Subcutaneous adipose tissue (tissue), 4 donors: ENCODE data around the gene PJA1. TPM values are rescaled to one million over a fixed set of nuclear protein-coding genes. Genes with fewer than 3 reads are reported as not detected.

Experiments
- CTCF ChIP-seq: fragments of 450-650 bp; IDR thresholded peaks from one replicate; pipeline ENCODE4 v1.5.1; 2016; ENCODE audit warnings: low read depth, mild to moderate bottlenecking, control low read depth, antibody characterized with exemption, moderate library complexity
- total RNA-seq, 4 donors: library from RNA; depleted of rRNA; stranded (reverse); fragments of >200 nt; gene quantifications; one replicate each; pipeline ENCODE4 v1.1.0, GENCODE V29; 2016

PJA1 gene
- total RNA-seq, 4 donors from 2014 or later = 37.2 to 62.8 (median 48.3) TPM

- TF ChIP-seq CTCF = no peak
Observed at GRCh38 chrX:69172937-69173336, 7.7 kb upstream of the PJA1 start.

- no peak for TF ChIP-seq CTCF
Observed at GRCh38 chrX:69170319-69170718, 5.1 kb upstream of the PJA1 start.

- TF ChIP-seq CTCF = no peak
Observed at GRCh38 chrX:69163936-69164741, 1.1 kb downstream of the PJA1 start.

- no peak for TF ChIP-seq CTCF
Observed at GRCh38 chrX:69162361-69162865, 2.8 kb downstream of the PJA1 start.

- no peak for TF ChIP-seq CTCF
Observed at GRCh38 chrX:69161786-69162349, 3.4 kb downstream of the PJA1 start.

- TF ChIP-seq CTCF = no peak
Observed at GRCh38 chrX:69161371-69161770, 3.9 kb downstream of the PJA1 start.

- no peak for TF ChIP-seq CTCF
Observed at GRCh38 chrX:69158166-69158980, 6.9 kb downstream of the PJA1 start.
